C4-2B (cell line): ENCODE results near the gene MYH10.

ENCODE experiments used
- ZFX ChIP-seq: fragments of 450-650 bp; IDR thresholded peaks from 2 replicates; pipeline ENCODE4 v1.6.1; 2017
- TF ChIP-seq, protein P1 (sequence below): fragments of 450-650 bp; conservative IDR thresholded peaks from 2 replicates; pipeline ENCODE4 v1.5.1; 2017; ENCODE audit warnings: mild to moderate bottlenecking

DNA sequence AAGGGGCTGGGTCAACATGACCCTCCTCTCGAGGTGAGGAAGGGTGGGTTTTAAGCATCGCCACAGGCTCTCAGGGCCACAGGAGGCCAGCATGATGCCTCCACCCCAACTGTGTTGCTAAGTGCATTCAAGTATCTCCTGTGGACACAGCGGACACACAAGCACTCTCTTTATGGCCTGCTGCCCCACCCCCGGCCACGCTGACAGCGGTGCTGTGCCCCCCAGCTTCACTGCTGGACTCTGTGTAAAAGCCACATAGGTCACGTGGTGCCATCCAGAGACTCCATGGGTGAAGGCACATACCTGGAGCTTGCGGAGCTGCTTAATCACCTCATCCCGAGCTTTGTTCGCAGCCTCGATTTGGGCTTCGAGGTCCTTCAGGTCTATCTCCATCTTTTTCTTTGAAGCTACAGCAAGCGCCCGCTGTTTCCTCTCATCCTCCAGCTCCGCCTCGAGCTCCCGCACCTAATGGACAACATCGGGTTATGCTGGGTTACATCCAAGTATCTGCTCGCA, 143.3 kb downstream of the MYH10 start:
- TF ChIP-seq, protein P1, sequence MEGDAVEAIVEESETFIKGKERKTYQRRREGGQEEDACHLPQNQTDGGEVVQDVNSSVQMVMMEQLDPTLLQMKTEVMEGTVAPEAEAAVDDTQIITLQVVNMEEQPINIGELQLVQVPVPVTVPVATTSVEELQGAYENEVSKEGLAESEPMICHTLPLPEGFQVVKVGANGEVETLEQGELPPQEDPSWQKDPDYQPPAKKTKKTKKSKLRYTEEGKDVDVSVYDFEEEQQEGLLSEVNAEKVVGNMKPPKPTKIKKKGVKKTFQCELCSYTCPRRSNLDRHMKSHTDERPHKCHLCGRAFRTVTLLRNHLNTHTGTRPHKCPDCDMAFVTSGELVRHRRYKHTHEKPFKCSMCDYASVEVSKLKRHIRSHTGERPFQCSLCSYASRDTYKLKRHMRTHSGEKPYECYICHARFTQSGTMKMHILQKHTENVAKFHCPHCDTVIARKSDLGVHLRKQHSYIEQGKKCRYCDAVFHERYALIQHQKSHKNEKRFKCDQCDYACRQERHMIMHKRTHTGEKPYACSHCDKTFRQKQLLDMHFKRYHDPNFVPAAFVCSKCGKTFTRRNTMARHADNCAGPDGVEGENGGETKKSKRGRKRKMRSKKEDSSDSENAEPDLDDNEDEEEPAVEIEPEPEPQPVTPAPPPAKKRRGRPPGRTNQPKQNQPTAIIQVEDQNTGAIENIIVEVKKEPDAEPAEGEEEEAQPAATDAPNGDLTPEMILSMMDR, result no peak
- no peak for TF ChIP-seq ZFX
